GF-D8 (cell line): ENCODE data around the gene CNTFR.

Experiments
- DNase-seq: peaks from one replicate; lab custom pipeline; 2025; lab: John Stamatoyannopoulos, UW

Gene CNTFR

DNA sequence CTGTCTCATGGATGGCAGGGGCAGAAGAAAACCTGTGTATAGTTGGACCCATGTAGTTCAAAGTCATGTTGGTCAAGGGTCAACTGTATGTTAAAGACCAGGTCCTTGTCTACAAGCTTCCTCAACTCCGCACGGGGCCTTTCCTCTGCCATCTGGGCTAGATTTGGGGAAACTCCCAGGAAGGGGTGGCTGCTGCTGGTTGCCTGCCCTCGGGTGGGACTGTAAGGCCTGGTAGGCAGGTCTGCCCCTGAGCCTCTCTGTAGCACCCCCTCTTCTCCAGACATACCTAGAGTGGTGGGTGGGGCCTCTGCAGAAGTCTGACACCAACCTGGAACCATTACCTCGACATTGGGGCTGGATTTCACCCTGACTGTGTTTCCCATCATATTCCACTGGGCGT lies 82.0 kb downstream of the CNTFR start:
- no peak for DNase-seq

DNA sequence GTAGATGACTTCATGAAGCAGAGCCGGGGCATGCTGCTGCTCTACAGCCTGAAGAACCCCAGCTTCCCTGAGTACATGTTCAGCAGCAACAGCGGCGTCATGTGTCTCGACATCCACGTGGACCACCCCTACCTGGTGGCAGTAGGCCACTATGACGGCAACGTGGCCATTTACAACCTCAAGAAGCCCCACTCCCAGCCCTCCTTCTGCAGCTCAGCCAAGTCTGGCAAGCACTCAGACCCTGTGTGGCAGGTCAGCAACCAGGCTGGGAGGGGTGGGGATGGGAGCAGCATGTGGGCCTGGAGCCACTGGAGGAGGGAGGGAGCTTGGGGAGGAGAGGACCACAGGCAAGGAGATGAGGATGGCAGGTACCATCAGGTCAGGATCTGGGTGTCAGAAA lies 82.9 kb downstream of the CNTFR start:
- no peak for DNase-seq

DNA sequence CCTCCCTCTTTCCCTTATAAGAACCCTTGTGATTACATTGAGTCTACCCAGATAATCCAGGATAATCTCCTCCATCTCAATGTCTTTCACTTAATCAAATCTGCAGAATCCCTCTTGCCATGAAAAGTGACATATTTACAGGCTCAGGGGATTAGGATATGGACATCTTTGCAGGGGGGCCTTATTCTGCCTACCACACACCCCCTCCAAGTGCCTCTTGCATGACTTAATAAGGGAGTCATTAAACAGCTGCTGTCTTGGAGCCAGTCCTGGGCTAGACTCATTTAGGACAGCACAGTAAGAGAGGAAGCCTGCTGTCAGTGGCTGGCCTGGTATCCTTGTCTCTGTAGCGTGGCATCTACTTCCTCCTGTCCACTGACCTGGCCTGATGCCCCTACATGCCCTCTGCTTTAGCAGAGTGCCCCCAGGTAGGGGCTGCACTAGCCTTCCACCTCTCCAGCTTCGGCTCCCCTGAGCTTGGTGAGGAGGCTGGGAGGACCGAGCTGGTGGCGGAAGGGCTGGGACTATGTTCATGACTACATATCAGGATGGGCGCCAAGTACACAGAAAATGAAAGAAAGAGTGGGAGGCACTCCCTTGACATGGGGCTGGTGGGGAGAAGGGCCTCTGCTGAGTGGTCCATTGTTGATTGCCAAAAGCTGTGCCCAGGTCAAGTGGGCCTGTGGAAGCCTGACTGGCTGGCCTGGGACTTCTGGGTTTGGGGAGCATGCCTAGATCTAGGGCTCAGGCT lies 84.0 kb downstream of the CNTFR start:
- no peak for DNase-seq

DNA sequence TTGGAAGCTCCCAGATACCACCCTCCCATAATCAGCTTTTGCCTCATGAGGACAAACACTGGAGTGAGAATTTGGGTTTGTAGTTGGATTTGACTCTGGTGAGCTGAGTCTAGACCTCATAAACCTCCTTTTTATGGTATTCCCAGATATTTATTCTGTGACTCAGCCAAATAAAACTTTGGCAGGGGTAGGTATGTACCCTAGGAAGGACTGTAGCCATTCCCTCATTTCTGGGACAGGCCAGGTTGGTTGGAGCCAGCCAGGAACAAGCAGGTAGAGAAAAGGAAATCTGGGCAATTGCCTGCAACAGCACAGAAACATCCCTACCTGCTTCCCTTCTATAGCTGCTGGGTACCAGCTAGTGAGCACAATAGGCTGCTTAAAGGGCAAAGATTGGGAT lies 86.1 kb downstream of the CNTFR start:
- no peak for DNase-seq

DNA sequence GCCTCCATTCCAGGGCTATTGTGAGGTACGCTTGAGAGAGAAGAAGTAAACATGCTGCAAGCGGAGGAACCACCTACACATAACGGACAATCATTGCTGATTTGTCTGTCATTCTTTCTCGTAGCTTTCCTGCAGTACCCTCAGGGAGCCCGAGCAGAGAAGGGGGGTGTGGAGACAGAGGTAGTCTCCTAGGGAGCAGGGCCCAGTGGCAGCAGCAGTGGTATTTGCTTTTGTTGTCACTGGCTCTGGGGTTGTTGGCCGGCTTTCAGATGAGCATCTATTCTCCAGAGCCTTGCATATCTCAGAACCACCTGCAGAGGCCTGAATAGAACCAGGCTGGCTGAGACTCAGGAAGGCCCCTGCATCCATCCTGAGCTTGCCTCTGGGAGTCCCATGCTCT lies 86.6 kb downstream of the CNTFR start:
- DNase-seq: no peak

DNA sequence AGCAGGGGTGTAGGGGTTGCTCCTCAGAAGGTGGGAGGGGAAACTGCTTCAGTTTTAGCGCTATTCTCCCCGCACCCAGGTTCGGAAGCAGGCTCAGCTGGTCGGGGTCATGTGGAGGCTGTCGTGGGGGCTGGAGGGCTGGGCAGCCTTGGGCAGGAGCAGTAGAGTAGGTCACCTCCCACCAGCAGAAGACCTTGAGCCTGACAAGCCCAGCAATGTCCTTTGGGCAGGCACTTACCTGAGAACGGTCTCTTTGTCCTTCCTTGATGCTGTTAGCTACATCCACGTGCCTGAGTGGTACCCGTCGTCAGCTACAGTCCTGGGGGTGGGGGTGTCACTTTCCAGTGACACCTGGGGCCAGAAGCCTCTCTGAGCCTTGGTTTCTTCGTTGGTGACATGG lies 87.1 kb downstream of the CNTFR start:
- DNase-seq: no peak

DNA sequence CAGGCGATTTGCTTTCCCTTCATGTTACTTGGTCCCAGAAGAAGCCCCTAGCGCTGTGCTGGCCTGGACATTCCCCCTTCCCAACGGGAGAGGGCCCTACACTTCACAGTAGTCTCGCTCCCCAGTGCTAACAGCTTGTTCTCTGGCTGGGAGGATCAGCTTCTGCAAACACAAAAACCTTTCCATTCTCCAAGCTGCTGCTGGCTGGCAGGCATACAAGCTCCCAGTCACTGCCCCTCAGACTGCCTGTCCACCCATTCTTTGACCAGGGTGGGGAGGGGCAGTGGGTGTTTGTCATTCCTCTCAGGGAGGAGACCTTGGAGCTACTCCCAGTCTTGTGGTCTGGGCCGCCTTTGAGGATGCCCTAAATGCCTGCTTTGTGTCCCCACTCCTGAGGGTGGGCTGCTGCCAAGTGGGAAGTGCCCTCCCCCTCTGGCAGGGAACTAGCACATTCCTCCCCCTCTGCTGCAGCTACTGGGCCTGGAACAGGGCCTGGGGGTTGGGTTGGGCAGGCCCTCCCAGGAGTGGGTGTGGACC lies 87.6 kb downstream of the CNTFR start:
- DNase-seq: no peak
